Measurements from ENCODE around the gene ANKRD23. TPM values are rescaled to one million over a fixed set of nuclear protein-coding genes. Genes with fewer than 3 reads are reported as not detected.

The ANKRD23 gene
- total and polyA plus RNA-seq, 2 of the 4 experiments (the other 2 are of a cell fraction) = 0.54 to 1.5 TPM

DNA sequence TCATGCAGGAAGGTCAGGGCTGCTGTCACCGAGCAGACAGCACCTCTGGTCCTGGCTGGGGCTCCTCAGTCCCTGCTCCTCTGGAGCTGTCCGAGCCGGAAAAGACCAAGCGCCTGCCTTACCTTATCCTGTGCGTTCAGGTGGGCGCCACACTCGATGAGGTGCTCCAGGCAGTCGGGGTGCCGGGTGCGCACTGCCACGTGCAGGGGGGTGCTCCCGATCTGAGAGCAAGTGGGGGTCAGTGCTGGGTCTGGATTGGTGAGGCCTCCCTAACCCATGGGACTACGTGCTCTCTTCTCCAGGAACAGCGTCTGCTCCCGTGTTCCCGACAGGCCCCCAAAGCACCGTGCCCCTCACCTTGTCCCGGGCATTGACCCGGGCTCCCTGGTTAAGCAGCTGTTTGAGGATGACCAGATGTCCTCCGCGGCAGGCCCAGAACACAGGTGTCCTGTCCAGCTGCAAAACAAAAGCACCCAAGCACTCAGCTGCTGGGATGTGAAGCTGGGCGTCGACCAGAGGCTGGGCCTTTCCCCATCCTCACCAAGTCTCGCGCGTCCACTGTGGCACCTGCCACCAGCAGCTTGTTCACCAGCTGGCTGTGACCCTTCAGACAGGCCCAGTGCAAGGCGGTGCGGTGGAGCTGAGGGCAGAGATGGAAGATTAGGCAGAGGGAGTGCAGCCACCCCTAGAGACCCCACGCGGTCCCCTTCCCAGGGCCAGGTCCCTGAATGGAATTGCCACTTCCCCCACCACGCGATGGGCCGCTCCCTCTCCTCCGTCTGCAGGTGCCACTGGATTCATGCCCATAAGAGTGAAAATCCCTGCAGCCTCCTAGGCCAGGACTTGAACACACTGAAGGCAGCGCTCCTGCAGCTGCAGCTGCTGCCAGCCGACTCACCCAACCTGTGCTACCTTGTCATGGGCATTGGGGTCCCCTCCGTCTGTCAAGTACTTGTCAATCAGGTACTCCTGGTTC, 3.7 kb downstream of the ANKRD23 start:
- intact Hi-C loops (cut with micrococcal nuclease) = no loop called here

More for the DNA sequence above, 3.7 kb downstream of the ANKRD23 start:
- Histone ChIP-seq H3K4me3 (ENCODE audit: insufficient read depth, low read depth, low read length) (no peak overlapping the region), H3K4me2 (ENCODE audit: low read depth, low read length) (no peak overlapping the region), H4K5ac (ENCODE audit: low read depth, low read length) (no peak overlapping the region), H3K18ac (ENCODE audit: low read depth, low read length) (no peak overlapping the region), H3K9me3 (ENCODE audit: control insufficient read depth, insufficient read depth, low read length) (no peaks in the 10 kb centered on the region), H4K91ac (ENCODE audit: insufficient read depth, low read depth, low read length) (no peak overlapping the region), H3K27ac (ENCODE audit: insufficient read depth, low read length) (no peak overlapping the region), H3K79me1 (ENCODE audit: low read depth in 1 of 2, low read length in 2 of 2) (no peaks in the 10 kb centered on the region), H3K9me1 (ENCODE audit: insufficient read depth, low read length) (no peaks in the 10 kb centered on the region), H2BK120ac (ENCODE audit: low read depth, low read length) (no peak overlapping the region), H3K23ac (ENCODE audit: low read depth, low read length) (no peak overlapping the region), H2BK15ac (ENCODE audit: low read depth, low read length) (no peak overlapping the region), H2BK5ac (ENCODE audit: low read depth, low read length, poor library complexity, severe bottlenecking) (no peak overlapping the region), H3K56ac (ENCODE audit: extremely low read depth, insufficient read depth, low read length) (no peak overlapping the region), H3K27me3 (ENCODE audit: control insufficient read depth, insufficient read depth, low read length) (no peaks in the 10 kb centered on the region), H4K20me1 (ENCODE audit: insufficient read depth, low read length) (no peaks in the 10 kb centered on the region; the same call in 1 of the 2 replicates), H2AK9ac (replicated peaks; ENCODE audit: low read depth, low read length, poor library complexity) (no peak overlapping the region), H3K14ac (replicated peaks; ENCODE audit: low read depth, low read length) (no peak overlapping the region), H4K8ac (ENCODE audit: low read depth in 2 of 2, low read length in 2 of 2) (no peak overlapping the region), H3K4ac (ENCODE audit: low read depth, low read length) (no peak overlapping the region), H3K4me1 (ENCODE audit: control insufficient read depth, insufficient read depth, low read length) (no peaks in the 10 kb centered on the region), H3K9ac (ENCODE audit: low read depth, low read length) (no peak overlapping the region), H2AFZ (replicated peaks; ENCODE audit: low read length, poor library complexity) (peak overlapping the region; percentile 32), H2AK5ac (ENCODE audit: low read depth, low read length) (no peak overlapping the region), H2BK20ac (ENCODE audit: low read depth, low read length) (no peak overlapping the region), H3K36me3 (ENCODE audit: control insufficient read depth, insufficient read depth, low read length) (peaks cover 3% of the 10 kb centered on the region)
- CTCF ChIA-PET = no interaction called here
- dilution Hi-C loops (cut with HindIII; ENCODE audit: low sequenced_read_pairs, unreplicated experiment) = no loop called here
- ATAC-seq (ENCODE audit: low read depth) = no peak
- DNase-seq = no peak
- in situ Hi-C loops (cut with MboI; ENCODE audit: low sequenced_read_pairs) = no loop called here
- TF ChIP-seq RAD21 (IDR thresholded peaks at IDR 0.05; ENCODE audit: low read length) (no peak), CEBPB (IDR thresholded peaks at IDR 0.05; ENCODE audit: low read depth, low read length) (no peak), SMC3 (IDR thresholded peaks at IDR 0.05; ENCODE audit: low read depth, low read length) (no peak), POLR2A (IDR thresholded peaks at IDR 0.05; ENCODE audit: low read depth, low read length) (no peak), RFX5 (IDR thresholded peaks at IDR 0.05; ENCODE audit: low read depth, low read length) (no peak)
- TF ChIP-seq, protein P1, sequence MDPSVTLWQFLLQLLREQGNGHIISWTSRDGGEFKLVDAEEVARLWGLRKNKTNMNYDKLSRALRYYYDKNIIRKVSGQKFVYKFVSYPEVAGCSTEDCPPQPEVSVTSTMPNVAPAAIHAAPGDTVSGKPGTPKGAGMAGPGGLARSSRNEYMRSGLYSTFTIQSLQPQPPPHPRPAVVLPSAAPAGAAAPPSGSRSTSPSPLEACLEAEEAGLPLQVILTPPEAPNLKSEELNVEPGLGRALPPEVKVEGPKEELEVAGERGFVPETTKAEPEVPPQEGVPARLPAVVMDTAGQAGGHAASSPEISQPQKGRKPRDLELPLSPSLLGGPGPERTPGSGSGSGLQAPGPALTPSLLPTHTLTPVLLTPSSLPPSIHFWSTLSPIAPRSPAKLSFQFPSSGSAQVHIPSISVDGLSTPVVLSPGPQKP (IDR thresholded peaks at IDR 0.05; ENCODE audit: borderline replicate concordance, low read depth, low read length) = no peak
- 91% methylated on average over 9 of the region's 37 CpGs; no CpG with 5 or more reads in 1 of the 2 experiments for WGBS, 2 experiments (ENCODE audit: extremely low coverage in 2 of 2, insufficient read length in 1 of 2)
- no TSS peak for BruUV-seq (replicated peaks)
- POLR2A ChIA-PET (ENCODE audit: unreplicated experiment) = no interaction called here

Data from IMR-90 (cell line).